ENCODE measurements around the gene ISY1. TPM values are rescaled to one million over a fixed set of nuclear protein-coding genes. Genes with fewer than 3 reads are reported as not detected.

Gene ISY1
- total and polyA plus RNA-seq, 5 experiments from 2014 or later = 47.1 to 119 (median 101) TPM

DNA sequence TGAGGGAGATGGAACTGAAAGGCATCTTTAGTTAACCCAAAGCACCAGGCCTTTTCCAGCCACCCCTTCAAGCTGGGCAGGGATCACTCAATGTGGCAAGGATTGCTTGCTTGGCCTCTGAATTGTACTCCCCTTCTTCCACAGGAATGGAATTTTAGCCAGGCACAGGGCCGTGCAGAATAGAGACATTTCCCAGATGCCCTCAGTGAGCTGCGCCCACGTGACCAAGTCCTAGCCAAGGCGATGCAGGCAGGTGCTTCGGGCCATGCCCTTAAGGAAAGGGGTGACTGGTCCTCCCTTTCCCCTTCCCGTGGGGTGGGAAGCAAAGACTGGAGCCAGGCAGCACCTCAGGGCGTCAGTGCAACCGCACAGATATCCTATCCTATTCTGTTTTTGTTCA, 82.4 kb downstream of the ISY1 start:
- no peak overlapping the region for H3K4me3 Mint-ChIP-seq
- no peak for ATAC-seq
- POLR2A ChIA-PET = interaction anchor here (1.1 kb wide), 1 partner anchor 42 kb away, joined by 3 read pairs; no protein-coding TSS in a partner anchor

More for the DNA sequence above, 82.4 kb downstream of the ISY1 start:
- Mint-ChIP-seq H3K27ac (no peak overlapping the region), H3K9me3 (no peaks in the 10 kb centered on the region), H3K4me1 (peaks cover 10 to 25% (median 16%) of the 10 kb centered on the region in 4 donors), H3K36me3 (no peaks in the 10 kb centered on the region), H3K27me3 (no peaks in the 10 kb centered on the region)
- no peak for DNase-seq

Other genes with a start within 250 kb of the ISY1 start
- 1 to 10 TPM; 1.7 to 2.0 TPM for gene CFAP92, start 167.0 kb downstream of the ISY1 start, total RNA-seq
- under 1 TPM; 0.18 to 0.23 (median 0.20) TPM for gene CFAP92, start 167.0 kb downstream of the ISY1 start, polyA plus RNA-seq
- gene EFCC1, start 159.8 kb downstream of the ISY1 start, total RNA-seq = under 1 TPM; 0.52 to 0.69 TPM
- gene EFCC1, start 159.8 kb downstream of the ISY1 start, polyA plus RNA-seq = under 1 TPM; 0.21 to 0.47 (median 0.32) TPM
- not detected for gene GP9, start 100.3 kb downstream of the ISY1 start, total RNA-seq
- gene GP9, start 100.3 kb downstream of the ISY1 start, polyA plus RNA-seq = not detected
- gene RAB43, start 39.3 kb downstream of the ISY1 start, total RNA-seq = 100 to 1,000 TPM; 122 to 130 TPM
- gene RAB43, start 39.3 kb downstream of the ISY1 start, polyA plus RNA-seq = 10 to 100 TPM; 15.7 to 43.1 (median 27.5) TPM
- 100 to 1,000 TPM; 403 to 421 TPM for gene CNBP, start 22.8 kb upstream of the ISY1 start, total RNA-seq
- 100 to 1,000 TPM; 843 to 960 (median 927) TPM for gene CNBP, start 22.8 kb upstream of the ISY1 start, polyA plus RNA-seq
- 100 to 1,000 TPM; 106 to 113 TPM for gene COPG1, start 88.5 kb upstream of the ISY1 start, total RNA-seq
- 10 to 100 TPM; 54.0 to 75.5 (median 58.5) TPM for gene COPG1, start 88.5 kb upstream of the ISY1 start, polyA plus RNA-seq
- gene HMCES, start 117.8 kb upstream of the ISY1 start, total RNA-seq = 10 to 100 TPM; 54.5 to 62.2 TPM
- 100 to 1,000 TPM in 1 of 3 donors, 10 to 100 TPM in 2; 82.2 to 112 (median 83.9) TPM for gene HMCES, start 117.8 kb upstream of the ISY1 start, polyA plus RNA-seq

Measured in naive thymus-derived CD8-positive, alpha-beta T cell (primary cell).